Activated CD4-positive, CD25-positive, alpha-beta regulatory T cell (primary cell): Measurements from ENCODE around the gene NDUFB11.
A peak's percentile ranks its signal among the peaks of the same experiment; 100 is the strongest.
"Not testable (repeated sequence)": the region's sequence is repeated elsewhere in the genome, so short reads cannot be mapped to it uniquely, and the experiment has no call there.

ENCODE experiments used
- DNase-seq, 4 experiments: peaks; one replicate each; lab custom pipeline; 2025; lab: John Stamatoyannopoulos, UW

Gene NDUFB11

GRCh38 chrX:47146121-47146935 is 1.8 kb upstream of the NDUFB11 start:
- DNase-seq, result no peak

GRCh38 chrX:47145395-47146120 is 1.1 kb upstream of the NDUFB11 start:
- no peak for DNase-seq

- peak in 1 of 4 experiments; percentile 32 for DNase-seq
Observed at GRCh38 chrX:47143894-47144625, 442 bp downstream of the NDUFB11 start.

GRCh38 chrX:47138171-47138570 is 6.3 kb downstream of the NDUFB11 start:
- no peak for DNase-seq

- not testable (repeated sequence) for DNase-seq
Observed at GRCh38 chrX:47135650-47136049, 8.9 kb downstream of the NDUFB11 start.

- DNase-seq, result no peak
Observed at GRCh38 chrX:47133493-47133892, 11.0 kb downstream of the NDUFB11 start.

GRCh38 chrX:47129899-47130358 is 14.6 kb downstream of the NDUFB11 start:
- DNase-seq, result no peak

GRCh38 chrX:47129157-47129898 is 15.2 kb downstream of the NDUFB11 start:
- DNase-seq, result peak; percentile 53 to 79 (median 68)

GRCh38 chrX:47124466-47124865 is 20.0 kb downstream of the NDUFB11 start:
- DNase-seq, result not testable (repeated sequence)

GRCh38 chrX:47116551-47117110 is 27.9 kb downstream of the NDUFB11 start:
- not testable (repeated sequence) for DNase-seq

GRCh38 chrX:47112316-47112954 is 32.1 kb downstream of the NDUFB11 start:
- no peak for DNase-seq

GRCh38 chrX:47110936-47111615 is 33.4 kb downstream of the NDUFB11 start:
- DNase-seq, result not testable (repeated sequence)

GRCh38 chrX:47101206-47101605 is 43.3 kb downstream of the NDUFB11 start:
- no peak for DNase-seq

- DNase-seq, result no peak
Observed at GRCh38 chrX:47098338-47099094, 46.0 kb downstream of the NDUFB11 start.

GRCh38 chrX:47097018-47097417 is 47.5 kb downstream of the NDUFB11 start:
- no peak for DNase-seq

- no peak for DNase-seq
Observed at GRCh38 chrX:47093860-47094259, 50.6 kb downstream of the NDUFB11 start.

GRCh38 chrX:47093248-47093647 is 51.3 kb downstream of the NDUFB11 start:
- DNase-seq, result no peak
